Measurements from ENCODE around the gene C10orf105.

C10orf105 gene

DNA sequence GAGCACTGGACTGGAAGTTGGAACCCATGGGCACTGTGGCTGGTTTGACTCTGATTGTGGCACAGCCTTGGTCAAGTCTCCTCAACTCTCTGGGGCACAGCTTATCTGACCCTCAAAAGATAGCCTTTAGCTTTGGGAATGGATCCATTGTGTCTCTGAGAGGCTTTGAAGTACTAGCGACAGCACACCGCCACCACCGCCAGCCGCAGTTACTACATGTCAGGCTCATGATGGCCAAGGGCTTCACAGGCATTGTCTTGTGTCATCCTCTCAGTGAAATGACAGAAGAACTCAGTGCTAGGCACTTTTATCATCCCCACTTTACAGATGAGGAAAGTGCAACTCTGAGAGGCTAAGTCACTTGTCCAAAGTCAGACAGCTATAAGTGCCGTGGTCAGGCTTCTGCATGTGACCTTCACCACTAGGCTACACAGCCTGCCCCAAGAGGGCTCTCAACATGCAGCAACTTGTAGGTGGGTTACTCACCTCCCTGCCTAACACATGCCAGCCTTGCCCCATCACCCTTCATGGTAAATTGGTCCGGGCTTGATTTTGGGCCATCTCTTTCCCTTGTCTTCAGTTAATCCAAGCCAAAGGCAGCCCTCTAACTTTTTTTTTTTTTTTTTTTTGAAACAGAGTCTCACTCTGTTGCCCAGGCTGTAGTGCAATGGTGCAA, 44.1 kb downstream of the C10orf105 start:
- no peak overlapping the region for H2AFZ ChIP-seq
- no peak overlapping the region for H3K27ac ChIP-seq
- no peaks in the 10 kb centered on the region for H3K79me2 ChIP-seq
- no peak overlapping the region for H3K4me2 ChIP-seq (ENCODE audit: low read length)
- no peaks in the 10 kb centered on the region for H3K27me3 ChIP-seq (ENCODE audit: control insufficient read depth, insufficient read depth, low read length)
- H3K4me1 ChIP-seq: no peaks in the 10 kb centered on the region
- H3K9ac ChIP-seq: no peak overlapping the region
- no peak overlapping the region for H3K4me3 ChIP-seq (ENCODE audit: low read depth, low read length)
- no peaks in the 10 kb centered on the region for H3K36me3 ChIP-seq (ENCODE audit: control insufficient read depth, insufficient read depth, low read length)
- TF ChIP-seq, protein P1, sequence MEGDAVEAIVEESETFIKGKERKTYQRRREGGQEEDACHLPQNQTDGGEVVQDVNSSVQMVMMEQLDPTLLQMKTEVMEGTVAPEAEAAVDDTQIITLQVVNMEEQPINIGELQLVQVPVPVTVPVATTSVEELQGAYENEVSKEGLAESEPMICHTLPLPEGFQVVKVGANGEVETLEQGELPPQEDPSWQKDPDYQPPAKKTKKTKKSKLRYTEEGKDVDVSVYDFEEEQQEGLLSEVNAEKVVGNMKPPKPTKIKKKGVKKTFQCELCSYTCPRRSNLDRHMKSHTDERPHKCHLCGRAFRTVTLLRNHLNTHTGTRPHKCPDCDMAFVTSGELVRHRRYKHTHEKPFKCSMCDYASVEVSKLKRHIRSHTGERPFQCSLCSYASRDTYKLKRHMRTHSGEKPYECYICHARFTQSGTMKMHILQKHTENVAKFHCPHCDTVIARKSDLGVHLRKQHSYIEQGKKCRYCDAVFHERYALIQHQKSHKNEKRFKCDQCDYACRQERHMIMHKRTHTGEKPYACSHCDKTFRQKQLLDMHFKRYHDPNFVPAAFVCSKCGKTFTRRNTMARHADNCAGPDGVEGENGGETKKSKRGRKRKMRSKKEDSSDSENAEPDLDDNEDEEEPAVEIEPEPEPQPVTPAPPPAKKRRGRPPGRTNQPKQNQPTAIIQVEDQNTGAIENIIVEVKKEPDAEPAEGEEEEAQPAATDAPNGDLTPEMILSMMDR (IDR thresholded peaks at IDR 0.05): no peak
- no peaks in the 10 kb centered on the region for H3K9me3 ChIP-seq (ENCODE audit: control insufficient read depth, low read length)

DNA sequence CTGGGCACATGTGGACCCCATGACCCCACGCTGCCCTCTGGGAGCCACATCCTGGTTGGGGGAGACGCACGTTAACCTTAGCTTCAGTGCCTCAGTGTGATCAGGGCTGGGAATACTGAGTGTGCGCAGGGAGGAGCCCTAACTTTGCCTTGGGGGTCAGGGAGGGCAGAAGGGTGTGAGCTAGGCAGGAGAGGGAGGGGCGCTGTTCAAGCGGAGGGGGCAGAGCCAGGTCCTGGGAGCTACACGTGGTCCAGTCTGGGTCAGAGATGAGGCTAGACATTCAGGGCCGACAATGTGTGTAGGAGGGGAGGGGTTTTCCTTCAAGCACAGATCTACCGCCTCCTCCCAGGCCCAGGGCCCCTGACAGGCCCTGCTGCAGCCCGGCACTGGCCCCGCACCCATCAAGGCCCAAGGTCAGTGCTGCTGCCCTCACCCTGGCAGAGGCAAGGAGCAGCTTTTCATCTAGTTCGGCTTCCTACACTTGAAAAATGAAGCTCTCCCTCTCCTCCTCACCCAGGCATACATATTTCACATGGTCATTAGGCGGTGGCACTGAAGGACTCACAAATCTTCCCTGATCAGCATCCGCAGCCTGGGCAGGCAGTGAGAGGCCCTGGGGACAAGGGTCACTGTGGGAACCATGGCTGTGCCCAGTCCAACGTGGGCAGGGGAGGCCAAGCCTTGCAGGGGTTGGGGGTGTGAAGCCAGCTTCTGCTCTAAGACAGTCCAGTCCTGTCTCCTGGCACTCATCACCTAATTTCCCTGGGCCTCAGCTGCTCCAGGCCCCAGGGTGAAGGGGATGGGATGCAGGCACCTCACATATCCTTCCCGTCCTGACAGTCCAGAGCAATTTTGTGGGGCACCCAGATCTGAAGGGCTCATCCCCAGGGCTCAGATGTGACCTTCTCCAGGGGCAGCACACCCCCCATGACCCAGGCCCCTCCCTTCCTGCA, 47.3 kb downstream of the C10orf105 start:
- Histone ChIP-seq H3K4me2 (ENCODE audit: low read length) (no peak overlapping the region), H2AFZ (no peak overlapping the region), H3K27ac (no peak overlapping the region), H3K9ac (no peak overlapping the region), H3K27me3 (ENCODE audit: control insufficient read depth, insufficient read depth, low read length) (no peaks in the 10 kb centered on the region), H3K36me3 (ENCODE audit: control insufficient read depth, insufficient read depth, low read length) (no peaks in the 10 kb centered on the region), H3K4me1 (no peaks in the 10 kb centered on the region), H3K4me3 (ENCODE audit: low read depth, low read length) (no peak overlapping the region), H3K79me2 (no peaks in the 10 kb centered on the region), H3K9me3 (ENCODE audit: control insufficient read depth, low read length) (no peaks in the 10 kb centered on the region)
- TF ChIP-seq, protein P1 (IDR thresholded peaks at IDR 0.05): no peak

DNA sequence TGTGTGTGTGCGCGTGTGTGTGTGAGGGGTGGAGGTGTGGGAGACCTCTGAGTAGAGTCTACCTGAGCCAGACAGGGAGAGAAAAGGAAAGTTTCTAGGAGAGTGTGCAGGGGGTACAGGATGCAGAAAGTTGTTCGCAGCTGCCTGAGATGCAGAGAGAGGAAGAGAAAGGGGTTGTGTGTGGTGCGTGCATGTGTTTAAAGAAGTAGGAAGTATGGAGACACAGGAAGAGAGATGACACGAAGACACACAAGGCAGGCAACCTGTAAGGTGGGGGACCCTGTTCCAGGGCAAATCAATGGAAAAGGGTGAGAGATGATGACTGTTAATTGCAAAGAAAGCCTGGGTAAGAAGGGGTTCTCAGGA, 52.2 kb downstream of the C10orf105 start:
- no peak overlapping the region for H3K27ac ChIP-seq
- H3K36me3 ChIP-seq (ENCODE audit: control insufficient read depth, insufficient read depth, low read length): no peaks in the 10 kb centered on the region
- TF ChIP-seq, protein P1 (IDR thresholded peaks at IDR 0.05): no peak
- no peak overlapping the region for H3K4me2 ChIP-seq (ENCODE audit: low read length)
- no peaks in the 10 kb centered on the region for H3K27me3 ChIP-seq (ENCODE audit: control insufficient read depth, insufficient read depth, low read length)
- no peaks in the 10 kb centered on the region for H3K9me3 ChIP-seq (ENCODE audit: control insufficient read depth, low read length)
- no peak overlapping the region for H3K9ac ChIP-seq
- H3K4me3 ChIP-seq (ENCODE audit: low read depth, low read length): no peak overlapping the region
- no peak overlapping the region for H2AFZ ChIP-seq
- H3K79me2 ChIP-seq: peaks cover 9% of the 10 kb centered on the region
- no peaks in the 10 kb centered on the region for H3K4me1 ChIP-seq

DNA sequence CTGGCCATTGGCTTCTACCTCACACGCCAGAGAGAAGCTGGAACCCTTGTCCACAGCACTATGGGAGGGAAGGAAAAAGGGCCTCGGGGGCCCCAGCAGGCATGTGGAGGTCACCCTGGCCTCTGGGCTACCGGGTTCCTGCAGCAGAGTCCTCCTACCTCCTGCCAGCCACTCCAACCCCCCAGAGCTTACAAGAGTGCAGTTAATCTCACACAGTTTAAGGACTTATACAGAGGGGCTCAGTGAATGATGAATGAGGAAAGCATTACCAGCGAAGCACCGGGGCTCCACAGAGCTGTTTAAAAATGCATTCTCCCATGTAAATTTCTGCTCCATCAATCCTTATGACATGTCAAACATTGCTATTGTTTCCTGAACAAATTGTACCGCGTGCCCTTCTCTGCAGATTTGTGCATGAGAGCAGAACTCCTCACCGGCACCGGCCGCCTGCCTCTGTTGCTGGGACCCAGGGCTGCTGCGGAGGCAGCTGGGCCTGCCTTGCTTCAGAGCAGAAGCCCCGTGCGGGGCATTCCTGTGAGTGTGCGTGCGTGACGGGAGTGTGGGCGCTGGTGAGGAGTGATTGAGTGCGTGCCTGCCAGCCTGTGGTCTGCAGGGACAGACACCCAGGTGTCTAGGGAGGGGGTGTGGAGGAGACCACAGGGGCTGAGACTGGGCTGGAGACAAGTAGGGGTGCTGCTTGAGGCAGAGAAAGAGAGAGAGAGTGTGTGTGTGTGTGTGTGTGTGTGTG, 52.8 kb downstream of the C10orf105 start:
- Histone ChIP-seq H2AFZ (no peak overlapping the region), H3K4me1 (no peaks in the 10 kb centered on the region), H3K36me3 (ENCODE audit: control insufficient read depth, insufficient read depth, low read length) (no peaks in the 10 kb centered on the region), H3K4me2 (ENCODE audit: low read length) (no peak overlapping the region), H3K4me3 (ENCODE audit: low read depth, low read length) (no peak overlapping the region), H3K9ac (no peak overlapping the region), H3K79me2 (peaks cover 9% of the 10 kb centered on the region), H3K27me3 (ENCODE audit: control insufficient read depth, insufficient read depth, low read length) (no peaks in the 10 kb centered on the region), H3K27ac (no peak overlapping the region), H3K9me3 (ENCODE audit: control insufficient read depth, low read length) (no peaks in the 10 kb centered on the region)
- TF ChIP-seq, protein P1 (IDR thresholded peaks at IDR 0.05): no peak

Data from parathyroid adenoma (tissue), 2 donors.